ENCODE data around the gene LINGO1.
A peak's percentile ranks its signal among the peaks of the same experiment; 100 is the strongest.

The LINGO1 gene

GRCh38 chr15:77673866-77674265 lies 41.2 kb upstream of the LINGO1 start:
- no peak for TF ChIP-seq CTCF (IDR thresholded peaks at IDR 0.05; ENCODE audit: insufficient read depth, low read length, poor library complexity, severe bottlenecking)
- H3K4me3 ChIP-seq (replicated peaks; ENCODE audit: low read depth, low read length) = no peak overlapping the region
- H3K27me3 ChIP-seq (replicated peaks; ENCODE audit: control insufficient read depth, insufficient read depth, low read length) = no peaks in the 10 kb centered on the region; the same call in none of the 2 replicates
- no peaks in the 10 kb centered on the region for H3K36me3 ChIP-seq (ENCODE audit: control insufficient read depth, insufficient read depth, low read length)
- DNase-seq (ENCODE audit: extremely low read depth, insufficient read length) = no peak

GRCh38 chr15:77672135-77672534 lies 39.4 kb upstream of the LINGO1 start:
- TF ChIP-seq CTCF (IDR thresholded peaks at IDR 0.05; ENCODE audit: insufficient read depth, low read length, poor library complexity, severe bottlenecking) = no peak
- DNase-seq (ENCODE audit: extremely low read depth, insufficient read length) = no peak
- Histone ChIP-seq H3K36me3 (ENCODE audit: control insufficient read depth, insufficient read depth, low read length) (no peaks in the 10 kb centered on the region), H3K27me3 (replicated peaks; ENCODE audit: control insufficient read depth, insufficient read depth, low read length) (no peaks in the 10 kb centered on the region; the same call in none of the 2 replicates), H3K4me3 (replicated peaks; ENCODE audit: low read depth, low read length) (no peak overlapping the region)

- H3K27me3 ChIP-seq (replicated peaks; ENCODE audit: control insufficient read depth, insufficient read depth, low read length) = no peaks in the 10 kb centered on the region; the same call in none of the 2 replicates
- TF ChIP-seq CTCF (IDR thresholded peaks at IDR 0.05; ENCODE audit: insufficient read depth, low read length, poor library complexity, severe bottlenecking) = no peak
- no peaks in the 10 kb centered on the region for H3K36me3 ChIP-seq (ENCODE audit: control insufficient read depth, insufficient read depth, low read length)
- no peak overlapping the region for H3K4me3 ChIP-seq (replicated peaks; ENCODE audit: low read depth, low read length)
- DNase-seq (ENCODE audit: extremely low read depth, insufficient read length) = peak; percentile 14
Observed at GRCh38 chr15:77671362-77672056, 38.8 kb upstream of the LINGO1 start.

- no peak for TF ChIP-seq CTCF (IDR thresholded peaks at IDR 0.05; ENCODE audit: insufficient read depth, low read length, poor library complexity, severe bottlenecking)
- no peak overlapping the region for H3K4me3 ChIP-seq (replicated peaks; ENCODE audit: low read depth, low read length)
- H3K36me3 ChIP-seq (ENCODE audit: control insufficient read depth, insufficient read depth, low read length) = no peaks in the 10 kb centered on the region
- H3K27me3 ChIP-seq (replicated peaks; ENCODE audit: control insufficient read depth, insufficient read depth, low read length) = no peaks in the 10 kb centered on the region; the same call in none of the 2 replicates
- DNase-seq (ENCODE audit: extremely low read depth, insufficient read length) = no peak
Observed at GRCh38 chr15:77670558-77671361, 38.0 kb upstream of the LINGO1 start.

- no peak for TF ChIP-seq CTCF (IDR thresholded peaks at IDR 0.05; ENCODE audit: insufficient read depth, low read length, poor library complexity, severe bottlenecking)
- H3K27me3 ChIP-seq (replicated peaks; ENCODE audit: control insufficient read depth, insufficient read depth, low read length) = no peaks in the 10 kb centered on the region; the same call in none of the 2 replicates
Observed at GRCh38 chr15:77669896-77670295, 37.2 kb upstream of the LINGO1 start.

More at GRCh38 chr15:77669896-77670295, 37.2 kb upstream of the LINGO1 start:
- no peaks in the 10 kb centered on the region for H3K36me3 ChIP-seq (ENCODE audit: control insufficient read depth, insufficient read depth, low read length)
- DNase-seq (ENCODE audit: extremely low read depth, insufficient read length) = no peak
- H3K4me3 ChIP-seq (replicated peaks; ENCODE audit: low read depth, low read length) = no peak overlapping the region

Data from GM06990 (cell line).